Measurements from ENCODE around the gene TCL1A. TPM values are rescaled to one million over a fixed set of nuclear protein-coding genes. Genes with fewer than 3 reads are reported as not detected.

Gene TCL1A
- total and polyA plus RNA-seq, 4 experiments from 2014 or later, result 0.71 TPM; not detected in 3

DNA sequence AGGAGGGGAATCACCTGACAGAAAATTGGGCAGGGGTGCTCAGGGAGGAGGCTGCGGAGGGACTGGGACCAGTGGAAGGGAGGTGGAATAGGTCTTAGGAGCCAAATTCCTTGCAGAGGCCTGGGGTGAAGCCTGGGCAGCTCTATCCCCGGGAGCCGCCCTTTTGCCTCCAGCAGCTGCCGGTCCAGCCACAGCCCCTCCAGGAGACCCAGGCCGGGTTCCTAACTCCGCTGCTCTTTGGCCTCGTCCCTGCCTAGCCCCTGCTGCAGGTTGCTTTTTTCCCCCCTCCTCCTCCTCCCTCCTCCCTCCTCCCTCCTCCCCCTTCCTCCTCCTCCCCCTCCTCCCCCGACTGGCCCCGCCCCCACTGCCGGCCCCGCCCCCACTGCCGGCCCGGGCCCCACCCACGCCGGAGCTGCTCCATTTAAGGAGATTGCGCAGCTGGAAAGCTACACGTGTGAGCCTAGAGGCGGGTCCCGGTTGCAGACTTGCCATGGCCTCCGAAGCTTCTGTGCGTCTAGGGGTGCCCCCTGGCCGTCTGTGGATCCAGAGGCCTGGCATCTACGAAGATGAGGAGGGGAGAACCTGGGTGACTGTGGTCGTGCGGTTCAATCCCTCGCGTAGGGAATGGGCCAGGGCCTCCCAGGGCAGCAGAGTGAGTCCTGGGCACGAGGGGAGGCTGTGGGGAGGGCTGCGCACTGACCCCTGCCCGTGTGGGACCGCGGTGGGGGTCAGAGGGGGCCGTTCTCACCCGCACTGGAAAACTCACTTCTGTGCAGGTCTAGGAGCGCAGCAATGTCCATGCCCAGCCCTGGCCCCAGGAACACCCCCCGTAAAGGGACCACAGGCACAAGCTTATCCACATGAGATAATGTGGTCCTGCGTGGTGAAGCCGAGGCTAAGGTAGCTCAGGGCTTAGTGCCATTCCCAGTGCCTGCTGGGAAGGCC lies 27.7 kb downstream of the TCL1A start, which contains the start of gene TCL1B:
Gene TCL1B, plus strand, starts transcription at position 449 of the 945 bp plus-strand sequence. Its CDS starts 42 bp downstream, at position 491.
- Histone ChIP-seq H3K9me3 (ENCODE audit: control insufficient read depth in 1 of 2, low read length in 2 of 2) (no peaks in the 10 kb centered on the region), H3K27ac (ENCODE audit: low read depth, low read length) (no peak within 1 kb of the TSS), H3K36me3 (ENCODE audit: insufficient read depth, low read length) (no peaks in the 10 kb centered on the region), H3K27me3 (ENCODE audit: insufficient read depth, low read length) (no peaks in the 10 kb centered on the region), H3K4me1 (ENCODE audit: insufficient read depth, low read length) (no peaks in the 10 kb centered on the region), H3K4me3 (ENCODE audit: low read length in 2 of 2) (no peak within 1 kb of the TSS)
- no peak within 1 kb of the TSS for H3K27ac Mint-ChIP-seq
- POLR2A ChIA-PET (ENCODE audit: partially characterized antibody), result no interaction called here
- intact Hi-C loops (cut with micrococcal nuclease), result no loop called here
- peaks cover 4 to 16% of the 10 kb centered on the region in 2 donors for H3K27me3 Mint-ChIP-seq
- no peaks in the 10 kb centered on the region for H3K4me1 Mint-ChIP-seq
- H3K36me3 Mint-ChIP-seq, result no peaks in the 10 kb centered on the region
- DNase-seq, result no peak
- CTCF ChIA-PET (ENCODE audit: partially characterized antibody), result interaction anchor here (1.1 kb wide), 3 partner anchors 24 to 126 kb away, joined by 3 to 4 read pairs (median 3); no protein-coding TSS in a partner anchor
- H3K9me3 Mint-ChIP-seq, result no peaks in the 10 kb centered on the region
- H3K4me3 Mint-ChIP-seq, result no peak within 1 kb of the TSS

DNA sequence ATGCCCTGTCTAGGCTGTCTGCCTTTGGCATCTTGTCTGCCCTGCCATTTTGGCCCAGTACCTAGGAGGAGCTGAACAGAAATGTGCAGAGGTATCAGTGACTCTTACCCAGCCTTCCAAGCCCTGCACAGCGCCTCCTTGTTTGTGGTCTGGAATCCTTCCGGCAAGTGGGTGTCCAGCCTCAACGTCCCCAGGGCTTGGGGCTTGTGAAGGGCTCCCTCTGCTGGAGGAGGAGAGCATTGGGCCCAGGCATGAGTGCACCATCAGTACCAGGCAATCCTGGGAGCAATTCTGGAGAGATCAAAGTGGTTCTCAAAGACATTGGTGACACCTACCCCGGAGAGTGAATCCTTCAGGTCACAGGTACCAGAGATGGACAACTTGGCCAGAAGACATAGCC lies 30.1 kb downstream of the TCL1A start:
- H3K4me1 ChIP-seq (ENCODE audit: insufficient read depth, low read length), result no peaks in the 10 kb centered on the region
- H3K36me3 ChIP-seq (ENCODE audit: insufficient read depth, low read length), result no peaks in the 10 kb centered on the region
- intact Hi-C loops (cut with micrococcal nuclease), result loop anchor here (1.0 to 5.0 kb wide), 3 partner anchors 122 to 256 kb away; no protein-coding TSS in a partner anchor
- Mint-ChIP-seq H3K9me3 (no peaks in the 10 kb centered on the region), H3K36me3 (no peaks in the 10 kb centered on the region), H3K27me3 (peaks cover 6 to 23% of the 10 kb centered on the region in 2 donors), H3K4me3 (no peak overlapping the region), H3K27ac (no peak overlapping the region), H3K4me1 (no peaks in the 10 kb centered on the region)
- ChIA-PET POLR2A (ENCODE audit: partially characterized antibody) (no interaction called here), CTCF (ENCODE audit: partially characterized antibody) (interaction anchor here (0.9 to 2.2 kb wide), 4 partner anchors 13 to 124 kb away, joined by 3 to 18 read pairs (median 6); no protein-coding TSS in a partner anchor)
- no peaks in the 10 kb centered on the region for H3K27me3 ChIP-seq (ENCODE audit: insufficient read depth, low read length)
- H3K9me3 ChIP-seq (ENCODE audit: control insufficient read depth in 1 of 2, low read length in 2 of 2), result no peaks in the 10 kb centered on the region
- no peak overlapping the region for H3K27ac ChIP-seq (ENCODE audit: low read depth, low read length)
- no peak overlapping the region for H3K4me3 ChIP-seq (ENCODE audit: low read length in 2 of 2)
- DNase-seq, result peak in 3 of 5 donors; percentile 9 to 26 (median 13)

DNA sequence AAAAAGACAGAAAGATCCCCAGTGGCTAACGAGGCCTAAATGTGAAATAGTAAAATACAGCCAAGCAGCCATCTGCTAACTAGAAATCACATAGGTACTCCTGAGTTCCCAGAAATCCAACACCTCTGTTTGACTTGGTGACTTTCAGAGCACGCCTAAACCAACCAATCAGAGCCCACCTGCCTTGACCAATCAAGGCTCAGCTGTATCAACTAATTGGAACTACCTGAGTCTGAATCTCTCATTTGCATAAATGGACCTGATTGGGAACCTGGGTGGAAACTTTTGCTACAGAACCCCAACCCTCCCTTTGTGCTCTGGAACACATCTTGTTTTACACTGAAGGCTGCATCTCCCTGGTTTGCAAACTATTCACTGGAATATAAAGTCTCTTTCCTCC lies 32.8 kb downstream of the TCL1A start:
- no peak overlapping the region for H3K4me3 Mint-ChIP-seq
- no peaks in the 10 kb centered on the region for H3K9me3 Mint-ChIP-seq
- Histone ChIP-seq H3K9me3 (ENCODE audit: control insufficient read depth in 1 of 2, low read length in 2 of 2) (no peaks in the 10 kb centered on the region), H3K4me3 (ENCODE audit: low read length in 2 of 2) (no peak overlapping the region), H3K27me3 (ENCODE audit: insufficient read depth, low read length) (no peaks in the 10 kb centered on the region), H3K36me3 (ENCODE audit: insufficient read depth, low read length) (no peaks in the 10 kb centered on the region), H3K4me1 (ENCODE audit: insufficient read depth, low read length) (no peaks in the 10 kb centered on the region), H3K27ac (ENCODE audit: low read depth, low read length) (no peak overlapping the region)
- no peaks in the 10 kb centered on the region for H3K36me3 Mint-ChIP-seq
- peaks cover 15 to 24% of the 10 kb centered on the region in 2 donors for H3K27me3 Mint-ChIP-seq
- ChIA-PET POLR2A (ENCODE audit: partially characterized antibody) (no interaction called here), CTCF (ENCODE audit: partially characterized antibody) (interaction anchor here (0.7 to 1.1 kb wide), 2 partner anchors 121 to 1175 kb away, joined by 3 read pairs; no protein-coding TSS in a partner anchor)
- H3K4me1 Mint-ChIP-seq, result no peaks in the 10 kb centered on the region
- DNase-seq, result no peak
- H3K27ac Mint-ChIP-seq, result no peak overlapping the region
- intact Hi-C loops (cut with micrococcal nuclease), result loop anchor here (5.0 kb wide), 1 partner anchor 239 kb away; no protein-coding TSS in a partner anchor

DNA sequence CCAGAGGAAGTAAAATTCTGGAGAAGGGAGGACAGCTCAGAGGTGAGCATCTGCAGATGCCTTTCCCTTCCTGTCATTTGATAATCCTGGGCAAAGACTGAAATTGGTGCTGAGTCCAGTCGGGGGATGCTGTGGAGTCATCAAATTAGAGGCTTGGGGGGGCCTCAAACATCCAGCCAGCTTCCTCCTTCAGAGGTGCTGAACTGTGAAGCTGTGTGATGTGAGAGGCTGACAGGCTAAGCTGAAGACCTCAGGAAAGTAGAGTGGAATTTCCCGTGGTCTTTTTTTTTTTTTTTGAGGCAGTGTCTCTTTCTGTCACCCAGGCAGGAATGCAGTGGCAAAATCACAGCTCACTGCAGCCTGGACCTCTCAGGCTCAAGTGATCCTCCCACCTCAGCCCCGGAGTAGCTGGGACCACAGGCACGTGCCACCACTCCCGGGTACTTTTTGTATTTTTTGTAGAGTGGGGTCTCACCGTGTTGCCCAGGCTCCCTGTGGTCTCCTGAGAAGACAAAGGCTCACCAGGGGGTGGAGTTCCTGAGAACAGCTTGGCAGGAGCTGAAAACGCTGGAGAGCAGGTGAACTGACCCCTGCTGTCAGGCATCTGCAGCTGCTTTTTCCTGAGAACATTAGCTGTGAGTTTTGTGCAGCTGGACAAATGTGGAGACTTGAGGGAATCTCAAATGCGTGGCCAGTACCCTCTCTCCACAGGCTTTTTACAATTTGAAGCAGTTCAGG lies 33.8 kb downstream of the TCL1A start:
- Mint-ChIP-seq H3K27me3 (peaks cover 19 to 34% of the 10 kb centered on the region in 2 donors), H3K4me1 (no peaks in the 10 kb centered on the region)
- CTCF ChIA-PET (ENCODE audit: partially characterized antibody), result interaction anchor here (0.7 to 1.1 kb wide), 3 partner anchors 120 to 1174 kb away, joined by 3 read pairs; no protein-coding TSS in a partner anchor

DNA sequence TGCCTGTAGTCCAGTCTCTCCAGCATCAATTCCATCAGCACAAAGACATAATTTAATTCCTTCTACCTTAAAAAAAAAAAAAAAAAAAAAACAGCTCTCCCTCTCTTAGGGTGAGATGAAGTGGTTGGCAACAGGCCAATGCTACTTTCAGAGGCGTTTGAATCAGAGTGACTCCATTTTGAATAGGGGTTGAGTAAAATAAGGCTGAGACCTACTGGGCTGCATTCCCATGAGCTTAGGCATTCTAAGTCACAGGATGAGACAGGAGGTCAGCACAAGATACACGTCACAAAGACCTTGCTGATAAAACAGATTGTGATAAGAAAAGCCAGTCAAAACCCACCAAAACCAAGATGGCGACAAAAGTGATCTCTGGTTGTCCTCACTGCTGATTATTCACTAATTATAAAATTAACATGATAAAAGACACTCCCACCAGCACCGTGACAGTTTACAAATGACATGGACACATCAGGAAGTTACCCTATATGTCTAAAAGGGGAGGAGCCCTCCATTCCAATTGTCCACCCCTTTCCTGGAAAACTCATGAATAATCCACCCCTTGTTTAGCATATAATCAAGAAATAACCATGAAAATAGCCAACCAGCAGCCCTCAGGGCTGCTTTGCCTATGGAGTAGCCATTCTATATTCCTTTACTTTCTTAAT lies 34.6 kb downstream of the TCL1A start:
- no peaks in the 10 kb centered on the region for H3K9me3 Mint-ChIP-seq
- intact Hi-C loops (cut with micrococcal nuclease), result no loop called here
- H3K27me3 Mint-ChIP-seq, result peaks cover 19 to 30% of the 10 kb centered on the region in 2 donors
- H3K4me3 Mint-ChIP-seq, result no peak overlapping the region
- CTCF ChIA-PET (ENCODE audit: partially characterized antibody), result no interaction called here
- Histone ChIP-seq H3K27ac (ENCODE audit: low read depth, low read length) (no peak overlapping the region), H3K4me3 (ENCODE audit: low read length in 2 of 2) (no peak overlapping the region), H3K36me3 (ENCODE audit: insufficient read depth, low read length) (no peaks in the 10 kb centered on the region), H3K27me3 (ENCODE audit: insufficient read depth, low read length) (no peaks in the 10 kb centered on the region), H3K4me1 (ENCODE audit: insufficient read depth, low read length) (no peaks in the 10 kb centered on the region), H3K9me3 (ENCODE audit: control insufficient read depth in 1 of 2, low read length in 2 of 2) (no peaks in the 10 kb centered on the region)
- POLR2A ChIA-PET (ENCODE audit: partially characterized antibody), result no interaction called here
- DNase-seq, result no peak
- H3K4me1 Mint-ChIP-seq, result no peaks in the 10 kb centered on the region
- no peak overlapping the region for H3K27ac Mint-ChIP-seq
- H3K36me3 Mint-ChIP-seq, result no peaks in the 10 kb centered on the region

More for the DNA sequence above, 33.8 kb downstream of the TCL1A start:
- Mint-ChIP-seq H3K9me3 (no peaks in the 10 kb centered on the region), H3K4me3 (no peak overlapping the region), H3K36me3 (no peaks in the 10 kb centered on the region), H3K27ac (no peak overlapping the region)
- Histone ChIP-seq H3K4me3 (ENCODE audit: low read length in 2 of 2) (no peak overlapping the region), H3K4me1 (ENCODE audit: insufficient read depth, low read length) (no peaks in the 10 kb centered on the region), H3K9me3 (ENCODE audit: control insufficient read depth in 1 of 2, low read length in 2 of 2) (no peaks in the 10 kb centered on the region), H3K36me3 (ENCODE audit: insufficient read depth, low read length) (no peaks in the 10 kb centered on the region), H3K27me3 (ENCODE audit: insufficient read depth, low read length) (no peaks in the 10 kb centered on the region), H3K27ac (ENCODE audit: low read depth, low read length) (no peak overlapping the region)
- DNase-seq, result no peak
- intact Hi-C loops (cut with micrococcal nuclease), result loop anchor here (5.0 kb wide), 1 partner anchor 238 kb away; no protein-coding TSS in a partner anchor
- POLR2A ChIA-PET (ENCODE audit: partially characterized antibody), result no interaction called here

DNA sequence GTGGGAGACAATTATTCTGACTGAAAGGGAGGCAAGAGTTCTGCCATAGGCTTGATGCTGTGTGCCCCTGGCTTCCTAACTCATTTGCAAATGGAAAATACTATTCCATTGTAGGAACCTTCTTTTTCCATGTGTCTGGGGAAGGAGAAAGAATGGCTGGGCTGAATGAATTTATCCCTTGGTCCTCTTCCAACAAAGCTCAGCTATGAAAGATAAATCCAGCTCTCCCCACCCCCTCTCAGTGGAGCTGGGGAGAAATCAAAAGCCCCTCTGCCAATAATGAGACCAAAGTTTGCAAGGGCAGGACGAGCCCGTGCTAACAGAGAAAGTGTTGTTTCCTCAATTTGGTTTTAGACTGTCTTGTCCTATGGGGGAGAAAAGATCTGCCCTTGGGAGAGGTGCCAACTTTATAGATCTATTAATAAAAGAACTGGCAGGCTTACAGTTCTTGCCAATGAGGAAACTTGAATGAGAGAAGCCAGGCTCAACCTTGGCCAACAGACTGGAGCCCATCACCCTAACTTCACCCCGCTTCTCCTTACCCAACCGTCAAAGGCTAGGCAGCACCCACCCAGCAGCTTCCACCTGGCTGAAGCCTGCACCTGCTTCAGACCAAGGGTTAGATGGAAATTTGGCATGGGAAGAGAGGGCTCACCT lies 36.6 kb downstream of the TCL1A start:
- no peaks in the 10 kb centered on the region for H3K9me3 ChIP-seq (ENCODE audit: control insufficient read depth in 1 of 2, low read length in 2 of 2)
- Mint-ChIP-seq H3K4me1 (no peaks in the 10 kb centered on the region), H3K27ac (no peak overlapping the region), H3K36me3 (no peaks in the 10 kb centered on the region), H3K9me3 (no peaks in the 10 kb centered on the region), H3K27me3 (peaks cover 17 to 27% of the 10 kb centered on the region in 2 donors), H3K4me3 (no peak overlapping the region)
- H3K4me1 ChIP-seq (ENCODE audit: insufficient read depth, low read length), result no peaks in the 10 kb centered on the region
- H3K27ac ChIP-seq (ENCODE audit: low read depth, low read length), result no peak overlapping the region
- no peaks in the 10 kb centered on the region for H3K36me3 ChIP-seq (ENCODE audit: insufficient read depth, low read length)
- no peaks in the 10 kb centered on the region for H3K27me3 ChIP-seq (ENCODE audit: insufficient read depth, low read length)
- ChIA-PET POLR2A (ENCODE audit: partially characterized antibody) (no interaction called here), CTCF (ENCODE audit: partially characterized antibody) (no interaction called here)
- DNase-seq, result no peak
- intact Hi-C loops (cut with micrococcal nuclease), result no loop called here
- H3K4me3 ChIP-seq (ENCODE audit: low read length in 2 of 2), result no peak overlapping the region

Data from CD4-positive, alpha-beta memory T cell (primary cell).